ENCODE results near the gene SSB. TPM values are rescaled to one million over a fixed set of nuclear protein-coding genes. Genes with fewer than 3 reads are reported as not detected.

SSB gene
- total and polyA plus RNA-seq, 2 donors (not counting 1 experiment from before 2014, with no cell fraction given) = 17.7 to 81.3 TPM

DNA sequence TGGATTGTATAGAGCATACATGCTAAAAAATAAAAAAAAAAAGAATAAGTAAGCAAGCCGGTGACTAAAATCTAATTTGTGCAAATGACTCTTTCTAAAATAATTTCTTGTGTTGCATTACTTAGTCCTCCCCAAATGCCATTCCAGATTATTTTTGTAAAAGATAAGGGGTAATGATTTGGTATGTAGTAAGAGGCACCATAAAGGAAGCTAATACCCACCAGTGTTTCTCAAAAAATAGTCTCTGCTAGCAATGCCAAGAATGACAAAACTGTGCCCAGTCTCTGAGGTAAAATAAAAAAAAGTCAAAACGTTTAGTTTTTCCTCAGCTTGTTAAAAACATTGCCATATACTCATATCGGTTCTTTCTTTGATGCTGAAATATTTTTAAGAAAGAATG is 23.4 kb downstream of the SSB start:
- ATAC-seq (ENCODE audit: low read depth) (no peak), DNase-seq (no peak)
- no peak for TF ChIP-seq CTCF (IDR thresholded peaks at IDR 0.05)
- TF ChIP-seq EZH2 (IDR thresholded peaks at IDR 0.05; ENCODE audit: borderline replicate concordance, insufficient read depth, low read depth, low read length, poor library complexity, severe bottlenecking) = no peak
- Mint-ChIP-seq H3K27ac (no peak overlapping the region), H3K27me3 (no peaks in the 10 kb centered on the region), H3K4me1 (peaks cover 32% of the 10 kb centered on the region), H3K9me3 (ENCODE audit: insufficient read depth) (no peaks in the 10 kb centered on the region), H3K4me3 (no peak overlapping the region)
- ChIA-PET POLR2A (no interaction called here), CTCF (interaction anchor here (0.7 kb wide), 1 partner anchor 1536 kb away, joined by 3 read pairs; no protein-coding TSS in a partner anchor)
- no CpG with 5 or more reads among the region's 3 CpGs for WGBS (ENCODE audit: insufficient coverage)
- Histone ChIP-seq H2AFZ (ENCODE audit: insufficient read depth, low read depth, low read length, poor library complexity, severe bottlenecking) (no peak overlapping the region), H3K4me3 (ENCODE audit: control extremely low read depth in 1 of 5, extremely low read depth in 1 of 5, insufficient read depth in 1 of 5, low read depth in 2 of 5, low read length in 4 of 5) (no peak overlapping the region), H3K4me2 (replicated peaks; ENCODE audit: low read depth, low read length, poor library complexity, severe bottlenecking) (no peak overlapping the region), H3K4me1 (ENCODE audit: control insufficient read depth in 2 of 2, insufficient read depth in 2 of 2, low read length in 2 of 2) (peaks cover 18 to 23% of the 10 kb centered on the region in 2 donors), H3K27ac (ENCODE audit: low read length in 2 of 2) (no peak overlapping the region), H3K36me3 (replicated peaks in 1 of 2; ENCODE audit: control extremely low read depth in 1 of 2, control insufficient read depth in 1 of 2, extremely low read depth in 1 of 2, insufficient read depth in 2 of 2, low read length in 1 of 2) (peaks cover 4 to 21% of the 10 kb centered on the region in 2 experiments), H3K27me3 (replicated peaks in 1 of 4; ENCODE audit: control extremely low read depth in 1 of 4, control insufficient read depth in 3 of 4, insufficient read depth in 4 of 4, low read length in 3 of 4) (no peaks in the 10 kb centered on the region), H3K9me3 (ENCODE audit: control extremely low read depth in 1 of 3, control insufficient read depth in 2 of 3, insufficient read depth in 1 of 3, low read length in 2 of 3) (no peaks in the 10 kb centered on the region), H3K79me2 (ENCODE audit: control insufficient read depth, insufficient read depth, low read length) (peaks cover 50% of the 10 kb centered on the region), H3K9ac (ENCODE audit: low read length) (no peak overlapping the region), H4K20me1 (ENCODE audit: control insufficient read depth, insufficient read depth, low read length, poor library complexity, severe bottlenecking) (peaks cover 10% of the 10 kb centered on the region)
- intact Hi-C loops (cut with micrococcal nuclease) = no loop called here

GRCh38 chr2:169822785-169823392 is 24.2 kb downstream of the SSB start:
- H3K9ac ChIP-seq (ENCODE audit: low read length) = no peak overlapping the region

More at GRCh38 chr2:169822785-169823392, 24.2 kb downstream of the SSB start:
- H3K4me2 ChIP-seq (replicated peaks; ENCODE audit: low read depth, low read length, poor library complexity, severe bottlenecking) = peak overlapping the region; percentile 95
- ATAC-seq (ENCODE audit: low read depth) (no peak), DNase-seq (no peak)
- no peaks in the 10 kb centered on the region for H3K27me3 ChIP-seq (replicated peaks in 1 of 4; ENCODE audit: control extremely low read depth in 1 of 4, control insufficient read depth in 3 of 4, insufficient read depth in 4 of 4, low read length in 3 of 4)
- TF ChIP-seq CTCF (IDR thresholded peaks at IDR 0.05) = no peak
- TF ChIP-seq EZH2 (IDR thresholded peaks at IDR 0.05; ENCODE audit: borderline replicate concordance, insufficient read depth, low read depth, low read length, poor library complexity, severe bottlenecking) = no peak
- Mint-ChIP-seq H3K4me3 (peak overlapping the region; percentile 70), H3K9me3 (ENCODE audit: insufficient read depth) (no peaks in the 10 kb centered on the region), H3K27me3 (no peaks in the 10 kb centered on the region), H3K4me1 (peaks cover 35% of the 10 kb centered on the region), H3K27ac (no peak overlapping the region)
- intact Hi-C loops (cut with micrococcal nuclease) = no loop called here
- H3K4me1 ChIP-seq (ENCODE audit: control insufficient read depth in 2 of 2, insufficient read depth in 2 of 2, low read length in 2 of 2) = peaks cover 18 to 25% of the 10 kb centered on the region in 2 donors
- H4K20me1 ChIP-seq (ENCODE audit: control insufficient read depth, insufficient read depth, low read length, poor library complexity, severe bottlenecking) = peaks cover 10% of the 10 kb centered on the region
- POLR2A ChIA-PET = no interaction called here
- CTCF ChIA-PET = interaction anchor here (0.9 to 1.4 kb wide), 2 partner anchors 11 to 14 kb away, joined by 3 read pairs; no protein-coding TSS in a partner anchor
- 100% methylated on average over 1 of the region's 4 CpGs for WGBS (ENCODE audit: insufficient coverage)
- no peak overlapping the region for H3K4me3 ChIP-seq (ENCODE audit: control extremely low read depth in 1 of 5, extremely low read depth in 1 of 5, insufficient read depth in 1 of 5, low read depth in 2 of 5, low read length in 4 of 5)
- H3K9me3 ChIP-seq (ENCODE audit: control extremely low read depth in 1 of 3, control insufficient read depth in 2 of 3, insufficient read depth in 1 of 3, low read length in 2 of 3) = no peaks in the 10 kb centered on the region
- H2AFZ ChIP-seq (ENCODE audit: insufficient read depth, low read depth, low read length, poor library complexity, severe bottlenecking) = no peak overlapping the region
- H3K27ac ChIP-seq (ENCODE audit: low read length in 2 of 2) = no peak overlapping the region
- H3K79me2 ChIP-seq (ENCODE audit: control insufficient read depth, insufficient read depth, low read length) = peaks cover 52% of the 10 kb centered on the region
- peaks cover 4 to 19% of the 10 kb centered on the region in 2 experiments for H3K36me3 ChIP-seq (replicated peaks in 1 of 2; ENCODE audit: control extremely low read depth in 1 of 2, control insufficient read depth in 1 of 2, extremely low read depth in 1 of 2, insufficient read depth in 2 of 2, low read length in 1 of 2)

Data from B cell (primary cell).